Anterior cingulate cortex (tissue), 58 donors: ENCODE data around the gene PLEKHM1.
A peak's percentile ranks its signal among the peaks of the same experiment; 100 is the strongest.
"Not testable (repeated sequence)": the region's sequence is repeated elsewhere in the genome, so short reads cannot be mapped to it uniquely, and the experiment has no call there.

Source experiments
- DNase-seq, 58 donors: peaks; one replicate each; lab custom pipeline; 2025; lab: John Stamatoyannopoulos, UW

The PLEKHM1 gene

GRCh38 chr17:45444301-45444700 is 46.2 kb downstream of the PLEKHM1 start:
- DNase-seq = not testable (repeated sequence)

GRCh38 chr17:45443371-45444260 is 46.9 kb downstream of the PLEKHM1 start:
- DNase-seq = not testable (repeated sequence)

GRCh38 chr17:45441526-45442310 is 48.8 kb downstream of the PLEKHM1 start:
- no peak for DNase-seq

GRCh38 chr17:45440839-45441515 is 49.5 kb downstream of the PLEKHM1 start:
- DNase-seq = not testable (repeated sequence)

GRCh38 chr17:45440161-45440778 is 50.3 kb downstream of the PLEKHM1 start:
- DNase-seq = no peak

- DNase-seq = no peak
These were observed 51.5 kb downstream of the PLEKHM1 start for GRCh38 chr17:45438931-45439610.

- no peak for DNase-seq
These were observed 52.8 kb downstream of the PLEKHM1 start for GRCh38 chr17:45437465-45438283.

GRCh38 chr17:45436625-45437464 is 53.7 kb downstream of the PLEKHM1 start:
- no peak for DNase-seq

GRCh38 chr17:45436161-45436560 is 54.4 kb downstream of the PLEKHM1 start:
- peak in 1 of 58 donors; percentile 69 for DNase-seq

GRCh38 chr17:45435481-45435880 is 55.0 kb downstream of the PLEKHM1 start:
- no peak for DNase-seq

- DNase-seq = no peak
These were observed 57.4 kb downstream of the PLEKHM1 start for GRCh38 chr17:45433159-45433535.

GRCh38 chr17:45432405-45433158 is 57.9 kb downstream of the PLEKHM1 start, which contains the start of gene ARHGAP27:
Gene ARHGAP27 (minus strand): TSS chr17:45432870. CDS start chr17:45430279, 2,591 bp downstream.
- no peak for DNase-seq

- DNase-seq = peak in 2 of 58 donors; percentile 20 to 66
These were observed 58.8 kb downstream of the PLEKHM1 start for GRCh38 chr17:45431531-45432404.

- no peak for DNase-seq
These were observed 59.6 kb downstream of the PLEKHM1 start for GRCh38 chr17:45430738-45431530.

GRCh38 chr17:45430006-45430737 is 60.3 kb downstream of the PLEKHM1 start:
- DNase-seq = no peak
